Measurements from ENCODE around the gene NUP214.

DNA sequence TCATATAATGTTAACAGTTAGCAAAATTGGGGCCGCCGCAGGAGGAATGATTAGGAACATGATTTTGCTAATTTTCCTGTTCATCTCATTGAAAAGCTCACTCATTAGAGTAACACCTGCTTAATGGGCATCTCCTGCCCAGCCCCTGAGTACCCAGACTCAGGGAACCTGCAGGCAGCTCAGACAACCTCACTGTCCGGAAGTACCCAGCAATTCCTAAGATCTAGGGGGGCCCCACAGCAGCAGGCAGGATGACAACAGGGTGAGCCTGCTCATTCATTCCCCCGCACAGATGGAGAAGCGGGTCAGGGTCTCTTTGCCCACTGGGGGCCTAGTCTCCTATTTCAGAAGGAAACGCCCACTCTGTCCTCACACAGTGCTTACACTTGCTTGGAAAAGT is 138.3 kb downstream of the NUP214 start:
- TF ChIP-seq CTCF (conservative IDR thresholded peaks at IDR 0.05; ENCODE audit: low read depth, low read length) (no peak), EZH2 (IDR thresholded peaks at IDR 0.05; ENCODE audit: borderline replicate concordance, low read depth, low read length, poor library complexity, severe bottlenecking) (no peak)
